ENCODE results near the gene CASKIN1.

The CASKIN1 gene

GRCh38 chr16:2157480-2158261 is 38.7 kb downstream of the CASKIN1 start:
- DNase-seq (ENCODE audit: low read depth in 4 of 4, low spot score in 1 of 4): no peak

- DNase-seq (ENCODE audit: low read depth in 4 of 4, low spot score in 1 of 4): no peak
Observed at GRCh38 chr16:2156849-2157224, 39.6 kb downstream of the CASKIN1 start.

DNA sequence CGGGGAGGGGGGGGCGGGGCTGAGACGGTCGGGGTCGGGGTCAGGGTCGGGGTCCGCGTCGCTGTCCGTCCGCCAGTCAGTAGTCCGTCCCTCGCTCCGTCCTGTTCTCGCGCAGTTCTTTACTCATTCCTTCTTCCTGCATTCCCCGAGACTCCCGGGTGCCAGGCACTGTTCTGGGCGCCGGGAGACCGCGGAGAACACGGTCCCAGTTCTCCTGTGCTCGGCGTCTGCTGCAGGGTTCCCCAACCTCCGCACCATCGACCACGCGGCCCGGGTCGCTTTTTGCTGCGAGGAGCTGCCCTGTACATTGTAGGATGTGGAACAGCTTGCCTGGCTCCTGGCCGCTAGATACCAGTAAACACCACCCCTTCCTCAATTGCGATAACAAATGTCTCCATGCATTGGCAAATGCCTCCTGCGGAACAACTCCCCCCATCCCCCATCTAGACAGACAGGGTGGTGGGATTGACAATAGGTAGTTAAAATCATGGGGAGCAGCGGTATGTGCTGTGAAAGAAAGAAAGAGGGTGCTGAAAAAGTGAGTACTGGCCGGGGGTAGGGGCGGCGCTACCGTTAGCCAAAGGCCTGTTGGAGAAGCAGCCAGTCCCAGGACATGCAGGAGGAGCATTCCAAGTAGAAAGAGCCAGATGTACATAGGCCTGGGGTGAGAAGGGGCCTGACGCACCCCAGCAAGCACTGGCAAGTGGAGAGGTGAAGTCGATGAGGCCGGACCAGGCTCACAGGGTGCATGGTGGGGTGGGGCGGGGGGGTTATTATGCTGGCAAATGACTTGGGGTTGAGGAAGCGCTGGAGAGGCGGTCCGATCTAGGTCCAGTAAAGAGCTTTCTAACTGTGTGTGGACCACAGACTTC is 40.2 kb downstream of the CASKIN1 start:
- DNase-seq (ENCODE audit: low read depth in 4 of 4, low spot score in 1 of 4): no peak

- DNase-seq (ENCODE audit: low read depth in 4 of 4, low spot score in 1 of 4): peak; percentile 88 to 96 (median 92)
Observed at GRCh38 chr16:2155091-2155950, 41.1 kb downstream of the CASKIN1 start, which contains the start of gene TRAF7. TRAF7 (plus strand) TSS chr16:2155782; CDS start chr16:2163921, 8,139 bp downstream.

DNA sequence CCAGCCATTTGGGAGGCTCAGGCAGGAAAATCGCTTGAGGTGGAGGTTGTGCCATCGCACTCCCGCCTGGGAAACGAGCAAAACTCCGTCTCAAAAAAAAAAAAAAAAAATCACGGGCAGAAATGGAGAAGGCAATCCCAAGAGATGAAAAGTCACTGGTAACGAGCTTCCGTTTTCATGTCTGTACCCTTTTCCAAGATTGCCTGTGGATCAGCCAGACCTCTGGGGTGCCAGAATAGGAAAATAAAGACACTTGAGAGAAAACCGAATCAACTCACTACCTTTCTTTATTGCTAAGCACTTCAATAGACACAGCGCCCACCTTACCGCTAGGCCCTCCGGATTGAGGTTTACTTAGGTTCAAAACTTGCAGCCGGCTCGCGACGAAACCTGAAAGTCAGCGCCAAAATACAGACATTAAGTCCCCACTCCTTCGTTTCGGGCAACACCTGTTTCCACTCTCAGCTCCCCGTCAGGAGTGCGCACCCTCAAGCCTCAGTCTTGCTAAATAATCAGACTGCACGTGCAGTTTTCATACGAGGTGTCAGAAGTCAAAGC is 41.8 kb downstream of the CASKIN1 start:
- no peak for DNase-seq (ENCODE audit: low read depth in 4 of 4, low spot score in 1 of 4)

- DNase-seq (ENCODE audit: low read depth in 4 of 4, low spot score in 1 of 4): no peak
Observed at GRCh38 chr16:2152695-2153506, 43.5 kb downstream of the CASKIN1 start.

DNA sequence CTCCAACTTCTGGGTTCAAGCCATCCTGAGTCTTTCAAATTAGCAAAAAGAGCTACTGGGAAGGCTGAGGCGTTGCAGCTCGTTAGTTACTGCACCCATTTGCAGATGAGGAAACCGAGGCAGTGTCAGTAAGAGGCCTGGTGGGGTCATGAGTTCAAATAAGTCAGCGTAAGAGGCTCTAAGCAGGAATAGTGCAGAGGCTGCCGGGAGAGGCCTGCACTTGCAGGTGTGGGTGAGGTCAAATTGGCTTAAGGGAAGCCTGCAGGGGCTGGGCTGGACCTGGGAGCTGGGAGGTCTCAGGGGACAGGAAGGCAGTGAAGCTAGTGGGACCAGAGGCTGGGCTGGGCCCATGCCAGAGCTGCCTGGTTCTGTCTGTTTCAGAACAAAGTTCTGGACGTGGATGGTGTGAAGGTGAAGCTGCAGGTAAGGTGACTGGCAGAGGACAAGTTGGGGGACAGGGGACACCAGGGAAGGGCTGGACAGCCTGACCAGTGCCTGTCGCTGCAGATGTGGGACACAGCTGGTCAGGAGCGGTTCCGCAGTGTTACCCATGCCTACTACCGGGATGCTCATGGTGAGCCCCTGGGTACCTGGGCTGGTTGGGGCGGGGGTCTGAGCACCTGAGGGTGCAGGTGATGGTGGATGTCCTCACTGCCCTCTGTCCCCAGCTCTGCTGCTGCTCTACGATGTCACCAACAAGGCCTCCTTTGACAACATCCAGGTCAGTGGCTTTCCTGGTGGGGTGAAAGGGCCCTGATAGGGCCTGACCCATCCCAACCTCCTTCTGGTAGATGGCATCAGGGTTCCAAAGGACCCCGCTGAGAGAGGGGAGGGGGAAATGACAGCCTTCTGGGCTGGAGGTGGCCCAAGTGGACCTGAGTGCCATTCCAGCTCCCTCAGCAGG is 45.0 kb downstream of the CASKIN1 start:
- no peak for DNase-seq (ENCODE audit: low read depth in 4 of 4, low spot score in 1 of 4)

DNA sequence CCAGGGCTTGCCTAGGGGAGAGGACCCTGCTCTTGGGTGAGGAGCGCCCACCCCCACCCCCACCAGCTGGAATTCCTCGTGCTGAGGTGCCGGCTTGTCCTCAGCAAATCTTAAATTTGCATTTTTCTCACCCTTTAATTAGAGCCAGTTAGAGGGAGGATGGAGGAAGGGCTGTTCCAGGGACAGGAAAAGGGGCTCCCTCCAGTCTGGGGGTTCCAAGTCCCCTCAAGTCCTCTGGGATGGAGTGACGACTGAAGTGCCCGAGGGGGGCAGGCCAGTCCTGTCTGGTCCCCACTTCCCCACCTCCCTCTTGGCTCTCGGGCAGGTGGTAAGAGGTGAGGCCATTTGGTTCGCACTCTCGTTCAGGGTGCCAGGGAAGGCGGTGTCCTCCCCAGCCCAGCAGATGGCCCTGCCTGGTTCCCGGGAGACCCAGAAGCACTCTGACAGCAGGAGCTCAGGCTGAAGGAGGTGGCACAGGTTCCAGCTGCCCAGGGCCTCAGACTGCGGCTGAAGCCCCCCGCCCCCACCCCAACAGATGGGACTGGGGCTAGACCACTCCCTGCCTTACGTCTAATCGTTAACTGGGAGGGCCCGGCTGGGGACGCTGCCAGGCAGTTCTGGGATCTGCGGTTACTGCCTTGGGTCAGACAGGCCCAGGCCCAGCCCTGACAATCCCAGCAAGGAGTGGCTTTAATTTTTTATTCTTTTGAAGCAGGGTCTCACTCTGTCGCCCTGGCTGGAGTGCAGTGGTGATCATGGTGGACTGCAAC is 45.8 kb downstream of the CASKIN1 start:
- DNase-seq (ENCODE audit: low read depth in 4 of 4, low spot score in 1 of 4): no peak

DNA sequence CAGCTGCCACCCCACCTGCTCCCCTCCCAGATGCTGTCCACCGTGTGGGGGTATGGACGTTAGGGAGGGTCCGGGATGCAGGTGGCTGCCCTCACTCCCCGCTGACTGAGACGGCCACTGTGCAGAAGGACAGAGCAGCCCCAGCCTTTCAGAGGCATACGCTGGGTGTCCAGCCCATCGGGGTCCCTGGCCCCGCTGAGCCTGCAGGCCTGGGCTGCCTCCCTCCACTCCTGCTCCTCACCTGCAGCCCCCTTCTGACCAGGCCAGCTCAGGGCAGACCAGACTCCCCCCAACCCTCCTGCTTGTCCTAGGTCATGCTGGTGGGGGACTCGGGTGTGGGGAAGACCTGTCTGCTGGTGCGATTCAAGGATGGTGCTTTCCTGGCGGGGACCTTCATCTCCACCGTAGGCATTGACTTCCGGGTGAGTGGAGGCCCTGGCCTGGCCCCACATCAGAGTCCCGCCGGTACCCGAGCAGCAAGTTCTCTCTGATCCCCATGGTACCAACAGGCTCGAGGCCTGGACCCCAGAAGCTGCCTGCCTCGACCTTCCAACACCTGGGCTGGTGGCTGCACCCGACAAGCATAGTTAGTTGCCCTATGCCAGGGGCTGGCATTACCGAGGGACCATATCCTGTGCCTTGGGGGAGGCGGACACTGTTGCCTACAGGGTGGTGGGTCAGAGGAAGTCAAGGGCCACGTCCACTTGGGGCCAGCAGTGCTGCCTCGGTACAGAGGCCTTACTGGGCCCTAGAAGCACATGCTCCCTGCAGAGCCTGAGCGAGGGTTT is 46.6 kb downstream of the CASKIN1 start:
- DNase-seq (ENCODE audit: low read depth in 4 of 4, low spot score in 1 of 4): no peak

GRCh38 chr16:2148714-2149629 is 47.4 kb downstream of the CASKIN1 start:
- DNase-seq (ENCODE audit: low read depth in 4 of 4, low spot score in 1 of 4): no peak

- no peak for DNase-seq (ENCODE audit: low read depth in 4 of 4, low spot score in 1 of 4)
Observed at GRCh38 chr16:2147981-2148671, 48.3 kb downstream of the CASKIN1 start, which contains the start of gene RAB26. RAB26 (plus strand) TSS chr16:2148625; CDS start chr16:2148784, 159 bp downstream.

GRCh38 chr16:2147378-2147777 is 49.0 kb downstream of the CASKIN1 start:
- DNase-seq (ENCODE audit: low read depth in 4 of 4, low spot score in 1 of 4): no peak

GRCh38 chr16:2145843-2146242 is 50.6 kb downstream of the CASKIN1 start:
- DNase-seq (ENCODE audit: low read depth in 4 of 4, low spot score in 1 of 4): no peak

GRCh38 chr16:2143878-2144485 is 52.4 kb downstream of the CASKIN1 start:
- no peak for DNase-seq (ENCODE audit: low read depth in 4 of 4, low spot score in 1 of 4)

Data from stimulated activated CD4-positive, alpha-beta T cell treated with anti-CD3 and anti-CD28 coated beads, Interleukin-1b, Interleukin-23, amount 100 ng/mL, for 24 hours (primary cell).